Nephron progenitor cell (in vitro differentiated cells): ENCODE data around the gene TRERF1.

ENCODE experiments used
- DNase-seq: peaks from one replicate; pipeline ENCODE4 v3.0.0; 2021
- H3K27ac Mint-ChIP-seq: 2 replicates; pipeline ENCODE4 v1.8.0; 2021; ENCODE audit warnings: mild to moderate bottlenecking, moderate library complexity, mixed read lengths
- H3K27me3 Mint-ChIP-seq: 2 replicates; pipeline ENCODE4 v1.8.0; 2021; ENCODE audit warnings: mild to moderate bottlenecking, low read depth, mixed read lengths; ENCODE audit not compliant: poor library complexity
- H3K36me3 Mint-ChIP-seq: 2 replicates; pipeline ENCODE4 v1.8.0; 2021; ENCODE audit warnings: low read depth, mixed read lengths
- H3K4me1 Mint-ChIP-seq: 2 replicates; pipeline ENCODE4 v1.8.0; 2021; ENCODE audit warnings: mixed read lengths
- H3K4me3 Mint-ChIP-seq: 2 replicates; pipeline ENCODE4 v1.8.0; 2021; ENCODE audit warnings: mild to moderate bottlenecking, moderate library complexity, mixed read lengths
- H3K9me3 Mint-ChIP-seq: 2 replicates; pipeline ENCODE4 v1.8.0; 2021; ENCODE audit warnings: mild to moderate bottlenecking, moderate library complexity, mixed read lengths
- CTCF ChIP-seq: fragments of 200-600 bp; sonication (generic); IDR thresholded peaks from 2 replicates; pipeline ENCODE4 v1.5.0; 2021; ENCODE audit warnings: antibody characterized with exemption

Gene TRERF1

GRCh38 chr6:42224222-42225028, 227.3 kb downstream of the TRERF1 start:
- no peak for DNase-seq
- Mint-ChIP-seq H3K36me3 (no peaks in the 10 kb centered on the region), H3K4me3 (no peak overlapping the region), H3K27me3 (peaks cover 13% of the 10 kb centered on the region), H3K9me3 (no peaks in the 10 kb centered on the region), H3K4me1 (peaks cover 29% of the 10 kb centered on the region), H3K27ac (no peak overlapping the region)
- no peak for TF ChIP-seq CTCF

- no peak for DNase-seq
- H3K27me3 Mint-ChIP-seq: peaks cover 8% of the 10 kb centered on the region
- no peak overlapping the region for H3K4me3 Mint-ChIP-seq
- no peaks in the 10 kb centered on the region for H3K9me3 Mint-ChIP-seq
- H3K36me3 Mint-ChIP-seq: no peaks in the 10 kb centered on the region
- no peak for TF ChIP-seq CTCF
- no peak overlapping the region for H3K27ac Mint-ChIP-seq
- H3K4me1 Mint-ChIP-seq: peaks cover 30% of the 10 kb centered on the region
These were observed 229.3 kb downstream of the TRERF1 start for GRCh38 chr6:42222448-42222847.

- peaks cover 27% of the 10 kb centered on the region for H3K4me1 Mint-ChIP-seq
- no peak for TF ChIP-seq CTCF
- H3K27ac Mint-ChIP-seq: no peak overlapping the region
- peaks cover 8% of the 10 kb centered on the region for H3K27me3 Mint-ChIP-seq
- H3K4me3 Mint-ChIP-seq: no peak overlapping the region
- H3K9me3 Mint-ChIP-seq: no peaks in the 10 kb centered on the region
- DNase-seq: no peak
- no peaks in the 10 kb centered on the region for H3K36me3 Mint-ChIP-seq
These were observed 230.2 kb downstream of the TRERF1 start for GRCh38 chr6:42221546-42221945.

- Mint-ChIP-seq H3K27ac (no peak overlapping the region), H3K9me3 (no peaks in the 10 kb centered on the region), H3K36me3 (no peaks in the 10 kb centered on the region), H3K27me3 (peaks cover 8% of the 10 kb centered on the region), H3K4me1 (peaks cover 27% of the 10 kb centered on the region), H3K4me3 (no peak overlapping the region)
- TF ChIP-seq CTCF: no peak
- DNase-seq: no peak
These were observed 230.9 kb downstream of the TRERF1 start for GRCh38 chr6:42220807-42221206.

- H3K27ac Mint-ChIP-seq: peak within 1 kb of the TSS; percentile 100
- no peak for TF ChIP-seq CTCF
- no peaks in the 10 kb centered on the region for H3K9me3 Mint-ChIP-seq
- H3K4me3 Mint-ChIP-seq: peak within 1 kb of the TSS; percentile 97
- DNase-seq: peak; percentile 89
- H3K36me3 Mint-ChIP-seq: no peaks in the 10 kb centered on the region
- H3K4me1 Mint-ChIP-seq: peaks cover 22% of the 10 kb centered on the region
- peaks cover 4% of the 10 kb centered on the region for H3K27me3 Mint-ChIP-seq
These were observed 234.0 kb downstream of the TRERF1 start, which contains the start of gene MRPS10 for GRCh38 chr6:42217519-42218367. Gene MRPS10, minus strand, starts transcription at chr6:42217861. Its CDS starts 12 bp downstream, at chr6:42217849.
